OCI-LY1 (cell line): ENCODE results near the gene RPL36.

Experiments
- EZH2 ChIP-seq: fragments of 200-600 bp; sonication (generic), shearing (Covaris generic); IDR thresholded peaks from 2 replicates; pipeline ENCODE4 v1.8.0; 2017; ENCODE audit warnings: borderline replicate concordance, mixed run types, mild to moderate bottlenecking, antibody characterized with exemption, low read length, moderate library complexity, mixed read lengths
- TF ChIP-seq, protein P1 (sequence below): fragments of 200-600 bp; sonication (generic), shearing (Covaris generic); IDR thresholded peaks from 2 replicates; pipeline ENCODE4 v1.5.1; 2017; ENCODE audit warnings: mild to moderate bottlenecking, antibody characterized with exemption, low read length, moderate library complexity, mixed read lengths

DNA sequence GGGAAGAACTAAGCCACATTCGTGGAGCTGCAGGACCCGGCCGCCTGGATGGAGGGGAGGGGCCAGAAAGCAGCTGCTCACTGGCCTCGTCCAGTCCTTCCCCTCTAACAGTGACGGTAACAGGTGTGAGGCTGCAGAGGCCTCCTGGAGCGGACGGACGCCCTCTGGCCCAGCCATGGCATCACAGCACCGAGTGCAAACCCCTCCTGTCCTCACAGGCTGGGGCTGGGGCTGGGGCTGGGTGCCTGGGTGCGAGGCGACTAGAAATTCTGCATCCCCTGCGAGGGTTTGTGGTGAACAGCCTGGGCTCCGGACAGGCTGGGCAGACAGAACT is 13.4 kb upstream of the RPL36 start:
- TF ChIP-seq, protein P1, sequence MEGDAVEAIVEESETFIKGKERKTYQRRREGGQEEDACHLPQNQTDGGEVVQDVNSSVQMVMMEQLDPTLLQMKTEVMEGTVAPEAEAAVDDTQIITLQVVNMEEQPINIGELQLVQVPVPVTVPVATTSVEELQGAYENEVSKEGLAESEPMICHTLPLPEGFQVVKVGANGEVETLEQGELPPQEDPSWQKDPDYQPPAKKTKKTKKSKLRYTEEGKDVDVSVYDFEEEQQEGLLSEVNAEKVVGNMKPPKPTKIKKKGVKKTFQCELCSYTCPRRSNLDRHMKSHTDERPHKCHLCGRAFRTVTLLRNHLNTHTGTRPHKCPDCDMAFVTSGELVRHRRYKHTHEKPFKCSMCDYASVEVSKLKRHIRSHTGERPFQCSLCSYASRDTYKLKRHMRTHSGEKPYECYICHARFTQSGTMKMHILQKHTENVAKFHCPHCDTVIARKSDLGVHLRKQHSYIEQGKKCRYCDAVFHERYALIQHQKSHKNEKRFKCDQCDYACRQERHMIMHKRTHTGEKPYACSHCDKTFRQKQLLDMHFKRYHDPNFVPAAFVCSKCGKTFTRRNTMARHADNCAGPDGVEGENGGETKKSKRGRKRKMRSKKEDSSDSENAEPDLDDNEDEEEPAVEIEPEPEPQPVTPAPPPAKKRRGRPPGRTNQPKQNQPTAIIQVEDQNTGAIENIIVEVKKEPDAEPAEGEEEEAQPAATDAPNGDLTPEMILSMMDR = no peak
- no peak for TF ChIP-seq EZH2
